Caki2 (cell line): ENCODE data around the gene KLB. TPM values are rescaled to one million over a fixed set of nuclear protein-coding genes. Genes with fewer than 3 reads are reported as not detected.
"Not testable (repeated sequence)": the region's sequence is repeated elsewhere in the genome, so short reads cannot be mapped to it uniquely, and the experiment has no call there.

Experiments
- DNase-seq: peaks from one replicate; pipeline ENCODE4 v3.0.0-alpha.2; 2015; ENCODE audit warnings: low read depth
- in situ Hi-C: cut with HindIII; loops from 2 replicates; pipeline ENCODE4 v1.10.0; 2016; ENCODE audit warnings: low sequenced_read_pairs, low pct_unique_long_range_greater_than_20kb, mixed read lengths
- total RNA-seq: library from RNA; depleted of rRNA; stranded (reverse); fragments of >200 nt; shearing (Covaris generic); gene quantifications from 2 replicates; pipeline ENCODE4 v1.2.3, GENCODE V29; 2014; ENCODE audit warnings: low replicate concordance

The KLB gene
- total RNA-seq, 1 experiment from 2014 or later: 0.68 TPM

GRCh38 chr4:39415678-39416283, 9.1 kb downstream of the KLB start:
- DNase-seq: no peak
- in situ Hi-C loops: no loop called here

GRCh38 chr4:39422247-39422646, 15.5 kb downstream of the KLB start:
- in situ Hi-C loops: no loop called here
- no peak for DNase-seq

GRCh38 chr4:39425297-39425696, 18.6 kb downstream of the KLB start:
- in situ Hi-C loops, DNase-seq: not testable (repeated sequence)

DNA sequence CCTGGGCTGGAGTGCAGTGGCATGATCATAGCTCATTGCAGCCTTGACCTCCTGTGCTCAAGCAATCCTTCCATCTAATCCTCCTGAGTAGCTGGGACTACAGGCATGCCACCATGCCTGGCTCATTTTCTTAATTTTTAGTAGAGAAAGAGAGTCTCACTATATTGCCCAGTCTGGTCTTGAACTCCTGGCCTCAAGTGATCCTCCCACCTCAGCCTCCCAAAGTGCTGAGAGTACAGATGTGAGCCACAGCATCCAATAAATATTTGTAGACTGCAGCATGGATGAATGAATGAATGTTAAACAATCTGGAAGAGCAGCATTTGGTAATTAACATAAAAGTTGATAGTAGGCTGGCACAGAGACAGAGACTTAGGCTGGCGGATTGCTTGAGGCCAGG, 20.0 kb downstream of the KLB start:
- no peak for DNase-seq
- in situ Hi-C loops: no loop called here

DNA sequence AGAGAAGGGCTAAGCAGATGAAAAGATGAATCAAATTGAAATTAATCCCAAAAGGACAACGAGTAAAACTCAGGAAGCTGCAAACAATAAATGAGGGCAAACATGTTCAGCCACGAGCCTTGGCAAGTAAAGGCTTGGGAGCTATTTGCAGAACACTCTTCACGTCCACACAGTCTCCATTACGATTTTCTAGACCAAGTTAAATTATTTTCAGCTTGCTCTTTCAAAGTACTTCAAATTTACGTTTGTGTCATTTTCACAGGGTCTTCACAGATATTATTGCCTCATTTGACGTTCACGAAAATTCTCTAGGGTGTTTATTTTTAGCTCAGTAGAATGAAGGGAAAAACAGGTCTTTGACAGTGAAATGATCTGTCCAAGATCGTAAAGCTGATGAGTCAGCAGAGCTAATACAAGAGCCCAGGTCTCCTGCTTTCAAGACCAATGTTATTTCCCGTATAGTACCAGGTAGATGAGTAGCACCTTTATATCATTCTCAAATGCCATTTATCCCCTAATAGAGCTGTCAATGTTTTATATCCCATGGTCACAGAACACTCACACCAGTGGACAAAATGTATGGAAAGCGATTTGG, 20.9 kb downstream of the KLB start:
- in situ Hi-C loops: no loop called here
- DNase-seq: no peak

GRCh38 chr4:39429476-39430334, 23.0 kb downstream of the KLB start:
- no peak for DNase-seq
- in situ Hi-C loops: no loop called here

GRCh38 chr4:39433878-39434492, 27.3 kb downstream of the KLB start:
- in situ Hi-C loops: no loop called here
- DNase-seq: no peak

- in situ Hi-C loops: no loop called here
- no peak for DNase-seq
These were observed 29.2 kb downstream of the KLB start for GRCh38 chr4:39435659-39436563.

DNA sequence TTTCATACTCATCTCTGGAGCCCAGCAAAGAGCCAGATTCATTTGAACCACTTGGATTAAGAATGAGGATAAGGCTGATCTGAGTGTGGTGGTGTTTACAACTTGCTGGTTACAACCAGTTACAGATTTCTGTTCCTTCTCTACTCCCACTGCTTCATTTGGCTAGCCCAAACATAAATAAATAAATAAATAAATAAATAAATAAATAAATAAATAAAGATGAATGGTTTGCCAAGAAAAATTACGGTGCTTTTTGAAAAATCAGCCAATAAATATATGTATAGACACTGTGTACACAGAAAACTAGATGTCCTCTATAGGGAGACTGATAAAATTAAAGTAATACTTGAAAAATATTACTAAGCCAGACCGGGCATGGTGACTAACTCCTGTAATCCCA, 34.9 kb downstream of the KLB start:
- in situ Hi-C loops: no loop called here
- no peak for DNase-seq

DNA sequence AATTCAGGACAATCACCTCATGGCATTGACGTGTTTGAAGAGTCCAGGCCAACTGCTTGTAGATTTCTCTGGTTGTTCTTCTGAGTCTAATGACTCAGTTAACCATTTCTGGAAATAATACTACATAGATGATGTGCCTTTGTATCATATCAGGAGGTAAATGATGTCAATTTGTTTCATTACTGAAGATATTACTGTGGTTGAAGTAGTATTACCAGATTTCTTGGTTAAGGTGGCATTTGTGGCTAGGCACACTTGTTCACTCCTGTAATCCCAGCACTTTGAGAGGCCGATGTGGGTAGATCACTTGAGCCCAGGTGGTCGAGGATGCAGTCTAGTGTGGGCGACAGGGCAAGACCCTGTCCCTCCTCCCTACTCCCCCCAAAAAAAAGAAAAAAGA, 36.3 kb downstream of the KLB start:
- DNase-seq: no peak
- in situ Hi-C loops: no loop called here

DNA sequence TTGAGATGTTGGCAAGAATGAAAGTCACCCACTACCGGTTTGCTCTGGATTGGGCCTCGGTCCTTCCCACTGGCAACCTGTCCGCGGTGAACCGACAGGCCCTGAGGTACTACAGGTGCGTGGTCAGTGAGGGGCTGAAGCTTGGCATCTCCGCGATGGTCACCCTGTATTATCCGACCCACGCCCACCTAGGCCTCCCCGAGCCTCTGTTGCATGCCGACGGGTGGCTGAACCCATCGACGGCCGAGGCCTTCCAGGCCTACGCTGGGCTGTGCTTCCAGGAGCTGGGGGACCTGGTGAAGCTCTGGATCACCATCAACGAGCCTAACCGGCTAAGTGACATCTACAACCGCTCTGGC, 39.7 kb downstream of the KLB start:
- in situ Hi-C loops: no loop called here
- DNase-seq: no peak

GRCh38 chr4:39446842-39447573, 40.3 kb downstream of the KLB start:
- in situ Hi-C loops: no loop called here
- no peak for DNase-seq

- in situ Hi-C loops: no loop called here
- peak; percentile 81 for DNase-seq
These were observed 43.9 kb downstream of the KLB start for GRCh38 chr4:39450618-39451017.

DNA sequence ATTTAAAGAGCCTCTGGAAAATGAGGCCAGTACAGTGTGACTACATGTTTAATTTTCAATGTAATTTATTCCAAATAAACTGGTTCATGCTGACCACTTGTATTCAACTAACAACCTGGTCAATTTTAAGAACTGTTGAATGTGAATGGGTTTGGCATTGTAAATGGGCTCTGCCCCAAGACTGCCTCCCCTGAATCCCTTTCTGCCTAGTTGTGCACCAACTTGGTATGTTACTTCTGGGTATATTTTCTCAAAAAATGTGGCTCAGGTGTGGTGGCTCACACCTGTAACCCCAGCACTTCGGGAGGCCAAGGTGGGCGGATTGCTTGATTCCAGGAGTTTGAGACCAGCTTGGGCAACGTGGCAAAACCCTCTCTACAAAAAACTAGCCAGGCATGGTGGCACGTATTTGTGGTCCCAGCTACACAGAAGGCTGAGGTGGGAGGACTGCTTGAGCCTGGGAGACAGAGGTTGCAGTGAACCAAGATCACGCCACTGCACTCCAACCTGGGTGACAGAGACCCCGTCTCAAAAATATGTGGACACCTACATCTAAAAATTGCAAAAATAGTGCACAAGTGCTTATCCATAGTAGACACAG, 44.8 kb downstream of the KLB start:
- in situ Hi-C loops: no loop called here
- DNase-seq: no peak

DNA sequence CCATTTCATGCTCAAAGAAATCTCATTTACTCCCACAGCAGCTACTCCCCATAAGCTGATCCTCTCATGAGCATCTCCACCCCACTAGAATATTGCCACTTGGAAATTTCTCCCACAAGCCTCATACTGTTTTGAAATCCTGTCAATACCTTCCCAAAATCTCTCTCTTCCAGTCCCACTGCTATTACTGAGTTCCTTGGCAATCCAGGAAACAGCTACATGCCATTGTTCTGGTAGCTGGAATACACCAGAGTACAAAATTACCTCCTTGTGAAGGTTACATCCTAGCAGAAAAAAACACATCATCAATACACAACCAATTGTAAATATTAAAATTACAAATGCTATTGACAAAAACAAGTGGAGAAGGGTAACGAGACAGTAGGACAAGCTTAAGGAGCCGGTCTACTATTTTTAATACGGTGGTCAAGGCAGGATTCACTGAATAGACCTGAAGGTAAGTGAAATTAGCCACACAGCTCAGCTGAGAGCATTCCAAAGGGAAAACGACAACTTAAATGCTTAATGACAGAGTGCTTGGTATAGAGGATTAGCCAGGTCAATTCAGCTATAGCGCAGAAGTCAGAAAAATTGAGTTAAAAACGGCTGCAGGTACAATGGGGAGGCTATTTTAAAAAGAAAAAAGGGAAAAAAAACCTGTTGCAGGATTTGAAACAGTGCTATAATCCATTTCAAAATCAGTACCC, 45.6 kb downstream of the KLB start:
- DNase-seq: no peak
- in situ Hi-C loops: no loop called here

DNA sequence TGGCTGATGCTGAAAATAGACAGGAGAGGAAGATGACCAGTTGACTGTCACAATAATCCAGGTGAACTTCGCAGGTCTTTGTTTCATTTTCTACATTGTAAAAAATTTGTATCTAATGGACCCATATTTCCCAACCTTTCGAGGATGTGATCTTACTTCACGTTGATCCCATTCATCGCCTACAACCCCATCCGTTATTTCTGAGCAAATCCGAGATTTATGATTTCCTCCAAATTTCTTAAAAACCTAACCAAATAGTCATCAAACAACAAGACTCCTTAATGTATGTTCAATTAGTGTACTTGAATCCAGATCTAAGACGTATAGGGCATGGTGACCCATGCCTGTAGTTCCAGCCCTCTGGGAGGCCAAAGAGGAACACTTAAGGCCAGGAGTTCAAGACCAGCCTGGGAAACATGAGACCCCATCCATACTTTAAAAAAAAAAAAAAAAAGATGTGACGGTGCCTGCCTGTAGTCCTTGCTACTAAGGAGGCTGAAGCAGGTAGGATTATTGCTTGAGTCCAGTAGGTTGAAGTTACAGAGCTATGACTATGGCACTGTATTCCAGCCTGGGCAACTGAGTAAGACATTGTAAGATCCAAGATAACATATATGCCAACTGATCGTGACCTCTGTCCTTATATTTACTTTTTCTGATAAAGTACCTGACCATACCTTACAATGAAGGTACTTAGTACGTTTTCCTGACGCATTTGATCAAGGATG, 46.3 kb downstream of the KLB start:
- in situ Hi-C loops: no loop called here
- no peak for DNase-seq
